Breast epithelium (tissue), 4 donors: ENCODE results near the gene SPR. TPM values are rescaled to one million over a fixed set of nuclear protein-coding genes. Genes with fewer than 3 reads are reported as not detected.
"Not testable (repeated sequence)": the region's sequence is repeated elsewhere in the genome, so short reads cannot be mapped to it uniquely, and the experiment has no call there.

Experiments
- DNase-seq, 2 donors: peaks; one replicate each; pipeline ENCODE4 v3.0.0-alpha.2; 2019; ENCODE audit warnings: low spot score in 2 of 2
- H3K27ac ChIP-seq, 2 donors: fragments of 200-600 bp; sonication (generic) in 1 of 2; one replicate each; pipeline ENCODE4 v1.5.1; 2016 to 2019; ENCODE audit warnings: mild to moderate bottlenecking in 1 of 2
- H3K27me3 ChIP-seq, 2 donors: fragments of 200-600 bp; sonication (generic) in 1 of 2; one replicate each; pipeline versions ENCODE4 v1.5.1 to v1.6.0; 2017 to 2019; ENCODE audit warnings: control low read depth in 1 of 2, mild to moderate bottlenecking in 1 of 2
- H3K36me3 ChIP-seq: fragments of 200-600 bp; one replicate; pipeline ENCODE4 v1.5.1; 2019
- H3K4me1 ChIP-seq, 2 donors: fragments of 200-600 bp; sonication (generic); one replicate each; pipeline ENCODE4 v1.5.1; 2016 to 2019; ENCODE audit warnings: control low read depth in 1 of 2
- H3K4me3 ChIP-seq, 3 donors: fragments of 200-600 bp; sonication (generic); 1 replicate in 2 of 3; 2 replicates in 1 of 3; pipeline ENCODE4 v1.5.1; 2016 to 2019; ENCODE audit warnings: mild to moderate bottlenecking in 3 of 3, moderate library complexity in 2 of 3
- H3K9me3 ChIP-seq, 2 donors: fragments of 200-600 bp; sonication (generic) in 1 of 2; one replicate each; pipeline ENCODE4 v1.5.1; 2016 to 2019; ENCODE audit warnings: control low read depth in 1 of 2
- POLR2A ChIP-seq: fragments of 450-650 bp; IDR thresholded peaks from one replicate; pipeline ENCODE4 v1.6.1; 2016; ENCODE audit warnings: antibody characterized with exemption, mild to moderate bottlenecking, moderate library complexity
- POLR2AphosphoS5 ChIP-seq, 3 donors: sonication (generic); formaldehyde crosslinking; IDR thresholded peaks; one replicate each; pipeline ENCODE4 v1.6.1; 2017; ENCODE audit warnings: antibody characterized with exemption in 3 of 3
- intact Hi-C: fragments of 100-400 bp; cut with DNase I; formaldehyde crosslinking; loops from one replicate; pipeline ENCODE4 v1.15.1; 2023; ENCODE audit warnings: low total_unique reads
- total RNA-seq, 3 donors: library from RNA; depleted of rRNA; stranded (reverse); fragments of >200 nt; gene quantifications; one replicate each; pipeline ENCODE4 v1.1.0, GENCODE V29; 2016
- TF ChIP-seq, protein P1 (sequence below), 3 donors: fragments of 450-650 bp; IDR thresholded peaks; one replicate each; pipeline ENCODE4 v1.5.1; 2016 to 2017; ENCODE audit warnings: antibody characterized with exemption in 3 of 3, mild to moderate bottlenecking in 3 of 3, moderate library complexity in 3 of 3

Gene SPR
- total RNA-seq, 3 donors from 2014 or later: 36.3 to 53.4 (median 46.2) TPM

DNA sequence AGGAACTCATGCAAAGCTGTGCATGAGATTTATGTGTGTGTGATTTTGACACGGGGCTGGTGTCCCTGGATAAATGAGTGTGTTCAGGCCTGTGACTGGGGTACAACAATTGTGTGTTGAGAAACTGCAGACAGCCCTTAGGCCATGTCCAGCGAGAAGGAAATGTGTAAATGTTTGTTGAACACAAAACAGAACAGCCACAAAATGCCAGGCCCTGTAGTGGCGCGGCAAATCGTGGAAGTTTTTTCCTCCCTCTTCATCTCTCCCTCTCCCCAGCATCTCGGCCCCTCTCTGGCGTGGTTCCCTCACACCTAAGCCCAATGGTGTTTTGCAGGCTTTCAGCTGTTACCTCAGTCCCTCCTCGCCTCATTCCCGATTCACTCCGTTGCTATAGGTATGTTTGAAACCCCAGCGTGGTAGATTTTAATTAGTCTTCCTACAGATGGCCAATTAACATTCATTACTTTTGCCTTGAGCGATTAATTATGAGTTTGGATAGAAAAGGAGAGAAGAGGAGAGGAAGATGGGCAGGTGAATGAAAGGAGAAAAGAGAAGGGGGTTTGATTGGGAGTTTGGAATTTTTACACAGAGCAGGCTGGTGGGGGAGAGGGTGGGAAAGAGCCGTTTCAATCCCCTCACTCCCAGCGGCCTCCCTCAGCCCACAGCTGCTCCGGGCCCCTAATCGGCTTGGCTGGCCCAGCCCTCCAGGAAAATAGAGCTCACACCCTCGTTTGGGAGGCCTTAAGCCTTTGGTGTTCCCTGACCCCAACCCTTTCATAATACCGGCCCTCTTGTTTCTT is 10.8 kb downstream of the SPR start:
- Histone ChIP-seq H3K36me3 (no peaks in the 10 kb centered on the region), H3K27ac (no peak overlapping the region), H3K27me3 (peaks cover 0 to 29% of the 10 kb centered on the region in 2 donors), H3K9me3 (no peaks in the 10 kb centered on the region), H3K4me3 (no peak overlapping the region), H3K4me1 (no peaks in the 10 kb centered on the region)
- intact Hi-C loops: loop anchor here (10.0 kb wide), 1 partner anchor 277 kb away; no protein-coding TSS in a partner anchor
- TF ChIP-seq POLR2AphosphoS5 (IDR thresholded peaks at IDR 0.05) (no peak), POLR2A (no peak)
- no peak for DNase-seq

DNA sequence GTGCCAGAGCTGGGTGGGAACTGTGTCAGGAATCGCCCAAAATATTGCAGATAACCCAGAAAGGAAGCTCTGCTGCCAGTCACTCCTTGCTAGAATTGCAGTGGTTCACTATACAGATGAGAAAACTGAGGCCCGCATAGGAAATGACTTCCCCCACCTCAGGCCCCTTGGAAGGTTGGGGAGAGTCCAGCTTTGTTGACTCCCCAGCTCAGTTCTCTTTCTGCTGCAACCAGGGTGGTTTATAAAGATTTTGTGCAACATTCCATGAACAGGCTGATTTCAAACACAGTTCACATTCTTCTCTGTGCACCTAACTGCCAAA is 11.3 kb downstream of the SPR start:
- intact Hi-C loops: loop anchor here (10.0 kb wide), 1 partner anchor 276 kb away; no protein-coding TSS in a partner anchor
- Histone ChIP-seq H3K9me3 (no peaks in the 10 kb centered on the region), H3K36me3 (no peaks in the 10 kb centered on the region), H3K4me1 (no peaks in the 10 kb centered on the region), H3K4me3 (no peak overlapping the region), H3K27me3 (peaks cover 0 to 34% of the 10 kb centered on the region in 2 donors), H3K27ac (no peak overlapping the region)
- no peak for TF ChIP-seq POLR2A
- TF ChIP-seq, protein P1, sequence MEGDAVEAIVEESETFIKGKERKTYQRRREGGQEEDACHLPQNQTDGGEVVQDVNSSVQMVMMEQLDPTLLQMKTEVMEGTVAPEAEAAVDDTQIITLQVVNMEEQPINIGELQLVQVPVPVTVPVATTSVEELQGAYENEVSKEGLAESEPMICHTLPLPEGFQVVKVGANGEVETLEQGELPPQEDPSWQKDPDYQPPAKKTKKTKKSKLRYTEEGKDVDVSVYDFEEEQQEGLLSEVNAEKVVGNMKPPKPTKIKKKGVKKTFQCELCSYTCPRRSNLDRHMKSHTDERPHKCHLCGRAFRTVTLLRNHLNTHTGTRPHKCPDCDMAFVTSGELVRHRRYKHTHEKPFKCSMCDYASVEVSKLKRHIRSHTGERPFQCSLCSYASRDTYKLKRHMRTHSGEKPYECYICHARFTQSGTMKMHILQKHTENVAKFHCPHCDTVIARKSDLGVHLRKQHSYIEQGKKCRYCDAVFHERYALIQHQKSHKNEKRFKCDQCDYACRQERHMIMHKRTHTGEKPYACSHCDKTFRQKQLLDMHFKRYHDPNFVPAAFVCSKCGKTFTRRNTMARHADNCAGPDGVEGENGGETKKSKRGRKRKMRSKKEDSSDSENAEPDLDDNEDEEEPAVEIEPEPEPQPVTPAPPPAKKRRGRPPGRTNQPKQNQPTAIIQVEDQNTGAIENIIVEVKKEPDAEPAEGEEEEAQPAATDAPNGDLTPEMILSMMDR (IDR thresholded peaks at IDR 0.05): no peak
- TF ChIP-seq POLR2AphosphoS5 (IDR thresholded peaks at IDR 0.05): no peak
- DNase-seq: no peak

DNA sequence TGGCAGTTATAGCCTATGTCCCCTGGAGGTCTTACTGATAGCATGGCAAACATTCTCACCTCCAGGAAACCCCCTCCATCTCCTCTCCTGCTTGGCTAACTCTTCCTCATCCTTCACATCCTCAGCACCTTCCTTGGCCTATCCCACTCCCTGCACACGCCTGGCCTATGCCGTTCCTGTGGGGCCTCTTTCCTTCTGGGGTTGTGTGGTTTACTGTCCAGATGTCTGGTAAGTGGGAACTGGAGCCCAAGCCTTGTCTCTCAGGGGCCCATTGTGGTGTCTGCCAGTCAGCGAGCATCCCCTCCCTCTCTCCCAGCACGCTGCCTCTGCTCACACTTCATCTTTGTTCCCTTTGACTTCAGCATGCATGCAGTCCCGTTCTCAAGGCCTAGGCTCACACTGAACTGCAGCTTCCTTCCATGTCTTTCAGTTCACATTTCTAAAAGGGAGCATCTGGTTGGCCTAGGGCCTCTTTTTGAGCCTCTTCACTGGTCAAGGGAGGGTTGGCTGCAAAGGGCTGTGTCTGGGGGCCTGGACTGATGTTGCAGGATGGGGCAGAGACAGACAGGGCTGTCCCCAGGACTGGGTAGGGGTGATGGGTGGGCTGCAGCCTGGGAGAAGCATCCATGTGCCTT is 13.1 kb downstream of the SPR start:
- peaks cover 0 to 23% of the 10 kb centered on the region in 2 donors for H3K27me3 ChIP-seq
- H3K4me3 ChIP-seq: no peak overlapping the region
- H3K27ac ChIP-seq: no peak overlapping the region
- DNase-seq: no peak
- no peaks in the 10 kb centered on the region for H3K36me3 ChIP-seq
- no peaks in the 10 kb centered on the region for H3K4me1 ChIP-seq
- H3K9me3 ChIP-seq: no peaks in the 10 kb centered on the region
- no peak for TF ChIP-seq POLR2A
- TF ChIP-seq, protein P1 (IDR thresholded peaks at IDR 0.05): no peak
- TF ChIP-seq POLR2AphosphoS5 (IDR thresholded peaks at IDR 0.05): no peak
- intact Hi-C loops: no loop called here

DNA sequence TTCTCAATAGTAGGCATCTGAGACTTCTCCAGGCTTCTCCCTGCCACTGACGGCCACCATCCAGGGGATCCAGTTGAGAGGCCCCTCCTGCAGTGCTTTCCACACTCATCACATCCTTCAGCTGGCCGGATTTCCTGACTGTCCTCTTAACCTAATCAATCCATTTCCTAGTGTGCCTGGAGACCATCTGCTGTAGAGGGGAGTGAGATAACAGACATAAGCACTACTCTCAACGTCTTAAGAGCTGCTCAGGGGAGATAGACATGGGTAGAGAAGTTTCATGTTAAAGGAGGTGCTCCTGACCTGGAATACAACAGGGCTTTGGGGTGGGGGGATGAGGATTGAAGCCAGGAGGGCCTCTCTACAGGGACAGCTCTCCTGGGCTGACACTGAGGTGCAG is 14.2 kb downstream of the SPR start:
- intact Hi-C loops: no loop called here
- Histone ChIP-seq H3K27ac (no peak overlapping the region), H3K27me3 (peaks cover 0 to 27% of the 10 kb centered on the region in 2 donors), H3K4me3 (no peak overlapping the region), H3K4me1 (no peaks in the 10 kb centered on the region), H3K9me3 (no peaks in the 10 kb centered on the region), H3K36me3 (no peaks in the 10 kb centered on the region)
- TF ChIP-seq POLR2A (no peak), POLR2AphosphoS5 (IDR thresholded peaks at IDR 0.05) (no peak)
- TF ChIP-seq, protein P1 (IDR thresholded peaks at IDR 0.05): no peak
- no peak for DNase-seq

DNA sequence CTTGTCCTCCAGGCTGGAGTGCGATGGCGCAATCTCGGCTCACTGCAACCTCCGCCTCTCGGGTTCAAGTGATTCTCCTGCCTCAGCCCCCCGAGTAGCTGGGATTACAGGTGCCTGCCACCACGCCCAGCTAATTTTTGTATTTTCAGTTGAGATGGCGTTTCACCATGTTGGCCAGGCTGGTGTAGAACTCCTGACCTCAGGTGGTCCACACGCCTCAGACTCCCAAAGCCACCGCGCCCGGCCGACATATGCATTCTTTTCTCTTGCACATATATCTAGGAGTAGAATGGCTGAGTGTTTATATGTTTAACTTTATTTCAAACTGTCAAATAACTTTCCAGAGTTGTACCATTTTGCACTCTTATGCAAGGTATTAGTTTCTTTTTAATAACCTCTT is 20.2 kb downstream of the SPR start:
- H3K27ac ChIP-seq, H3K4me1 ChIP-seq, H3K9me3 ChIP-seq, H3K4me3 ChIP-seq, DNase-seq, H3K36me3 ChIP-seq, intact Hi-C loops: not testable (repeated sequence)
- peaks cover 0 to 72% of the 10 kb centered on the region in 2 donors for H3K27me3 ChIP-seq

DNA sequence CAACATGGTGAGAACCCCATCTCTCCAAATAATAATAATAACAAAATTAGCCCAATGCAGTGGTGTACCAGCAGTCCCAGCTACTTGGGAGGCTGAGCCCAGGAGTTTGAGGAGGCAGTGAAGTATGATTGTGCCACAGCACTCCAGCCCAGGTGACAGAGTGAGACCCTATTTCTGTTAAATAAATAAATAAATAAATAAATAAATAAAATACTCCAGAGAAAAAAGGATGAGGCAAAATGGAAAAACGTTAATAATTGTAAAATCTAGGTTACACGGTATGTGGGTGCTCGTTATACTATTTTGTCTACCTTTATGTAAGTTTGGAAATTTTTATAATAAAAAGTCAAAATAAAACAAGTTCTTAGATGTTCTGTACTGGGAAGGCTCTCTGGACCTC is 21.5 kb downstream of the SPR start:
- no peak overlapping the region for H3K27ac ChIP-seq
- no peaks in the 10 kb centered on the region for H3K36me3 ChIP-seq
- H3K4me3 ChIP-seq: no peak overlapping the region
- TF ChIP-seq, protein P1 (IDR thresholded peaks at IDR 0.05): no peak
- no peak for TF ChIP-seq POLR2A
- no peak for TF ChIP-seq POLR2AphosphoS5 (IDR thresholded peaks at IDR 0.05)
- intact Hi-C loops: no loop called here
- H3K9me3 ChIP-seq: no peaks in the 10 kb centered on the region
- no peak for DNase-seq
- no peaks in the 10 kb centered on the region for H3K4me1 ChIP-seq
- H3K27me3 ChIP-seq: peaks cover 0 to 80% of the 10 kb centered on the region in 2 donors
